Prostate gland (tissue), 2 donors: ENCODE measurements around the gene SLFN12L.

Experiments
- CTCF ChIP-seq, 4 experiments: fragments of 200-600 bp in 2 of 4; fragments of 450-650 bp in 2 of 4; sonication (generic) in 2 of 4; IDR thresholded peaks; 1 replicate in 3 of 4; 2 replicates in 1 of 4; pipeline ENCODE4 v1.5.1; 2016 to 2019; ENCODE audit warnings: antibody characterized with exemption in 4 of 4, mild to moderate bottlenecking in 2 of 4, moderate library complexity in 2 of 4
- POLR2A ChIP-seq: fragments of 450-650 bp; IDR thresholded peaks from one replicate; pipeline ENCODE4 v1.6.1; 2016; ENCODE audit warnings: antibody characterized with exemption, mild to moderate bottlenecking

GRCh38 chr17:35429702-35430101, 107.8 kb downstream of the SLFN12L start:
- TF ChIP-seq POLR2A, result no peak
- no peak for TF ChIP-seq CTCF (IDR thresholded peaks at IDR 0.05)
